Activated naive CD8-positive, alpha-beta T cell treated with anti-CD3 and anti-CD28 coated beads, Interleukin-2, amount 50 U/mL, for 16 hours (primary cell): ENCODE measurements around the gene LSM11.
A peak's percentile ranks its signal among the peaks of the same experiment; 100 is the strongest.
"Not testable (repeated sequence)": the region's sequence is repeated elsewhere in the genome, so short reads cannot be mapped to it uniquely, and the experiment has no call there.

Source experiments
- DNase-seq: peaks from one replicate; pipeline ENCODE4 v3.0.0-alpha.2; 2020; ENCODE audit warnings: low read depth, low spot score

Gene LSM11

DNA sequence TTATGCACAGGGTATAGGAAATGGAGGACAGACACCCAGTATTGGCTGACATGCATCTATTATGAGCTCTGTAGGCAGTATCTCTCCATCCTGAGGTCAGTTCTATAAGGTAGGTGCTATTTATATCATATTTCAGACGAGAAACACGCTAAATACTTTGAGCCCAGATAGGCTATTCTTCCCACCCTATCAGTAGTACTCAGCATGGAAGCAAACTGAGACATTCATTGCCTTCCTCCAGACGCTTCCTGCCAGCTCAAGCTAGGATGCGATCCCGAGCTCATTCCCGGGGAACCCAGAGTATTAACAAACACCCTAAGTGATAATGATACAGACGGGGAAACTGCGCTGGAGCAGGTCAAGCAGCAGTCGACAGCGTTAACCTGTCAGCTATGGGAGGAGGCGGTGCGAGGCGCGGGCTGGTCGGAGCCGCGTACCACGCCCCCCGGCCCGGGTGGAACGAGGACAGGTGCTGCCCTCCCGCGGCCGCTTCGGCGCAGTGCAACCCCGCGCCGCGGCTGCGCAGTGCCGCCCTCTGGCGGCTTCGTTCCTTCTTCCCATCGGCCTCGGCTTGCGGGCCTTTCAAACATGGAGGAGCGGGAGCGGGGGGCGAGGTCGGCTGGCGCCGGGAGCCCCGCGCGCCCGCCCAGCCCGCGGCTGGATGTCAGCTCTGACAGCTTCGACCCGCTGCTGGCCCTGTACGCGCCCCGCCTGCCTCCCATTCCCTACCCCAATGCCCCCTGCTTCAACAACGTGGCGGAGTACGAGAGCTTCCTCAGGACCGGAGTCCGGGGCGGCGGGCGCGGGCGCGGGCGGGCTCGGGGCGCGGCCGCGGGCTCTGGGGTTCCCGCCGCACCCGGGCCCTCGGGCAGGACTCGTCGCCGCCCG, at the start of gene LSM11:
Gene LSM11, plus strand, starts transcription at position 550 of the 888 bp plus-strand sequence. Its CDS starts 39 bp downstream, at position 589.
- peak; percentile 82 for DNase-seq

DNA sequence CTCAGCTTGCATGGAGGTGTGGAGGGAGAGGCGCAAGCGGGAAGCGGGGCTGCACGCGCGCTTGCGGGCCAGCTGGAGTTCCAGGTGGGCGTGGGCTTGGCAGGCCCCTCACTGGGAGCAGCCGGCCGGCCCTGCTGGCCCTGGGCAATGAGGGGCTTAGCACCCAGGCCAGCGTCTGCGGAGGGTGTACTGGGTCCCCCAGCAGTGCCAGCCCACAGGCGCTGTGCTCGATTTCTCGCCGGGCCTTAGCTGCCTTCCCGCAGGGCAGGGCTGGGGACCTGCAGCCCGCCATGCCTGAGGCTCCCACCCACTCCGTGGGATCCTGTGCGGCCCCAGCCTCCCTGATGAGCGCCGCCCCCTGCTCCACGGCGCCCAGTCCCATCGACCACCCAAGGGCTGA, 49.7 kb upstream of the LSM11 start:
- DNase-seq = not testable (repeated sequence)

DNA sequence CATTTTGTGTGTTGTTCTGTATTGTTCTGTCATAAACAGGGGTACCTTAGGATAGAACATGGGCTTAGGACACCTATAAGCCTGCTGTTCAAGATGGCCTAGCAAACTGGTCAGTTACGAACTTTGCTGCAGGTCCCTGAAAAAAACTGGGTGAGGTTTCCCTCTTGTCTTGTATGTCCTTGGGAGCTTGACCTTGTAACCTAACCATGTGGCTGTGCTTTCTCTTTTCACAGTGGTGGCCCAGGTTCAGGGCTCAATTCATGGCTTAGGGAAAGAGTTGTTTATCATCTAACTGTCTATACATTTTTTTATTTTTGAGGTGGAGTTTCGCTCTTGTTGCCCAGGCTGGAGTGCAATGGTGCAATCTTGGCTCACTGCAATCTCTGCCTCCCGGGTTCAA, 47.4 kb upstream of the LSM11 start:
- not testable (repeated sequence) for DNase-seq

DNA sequence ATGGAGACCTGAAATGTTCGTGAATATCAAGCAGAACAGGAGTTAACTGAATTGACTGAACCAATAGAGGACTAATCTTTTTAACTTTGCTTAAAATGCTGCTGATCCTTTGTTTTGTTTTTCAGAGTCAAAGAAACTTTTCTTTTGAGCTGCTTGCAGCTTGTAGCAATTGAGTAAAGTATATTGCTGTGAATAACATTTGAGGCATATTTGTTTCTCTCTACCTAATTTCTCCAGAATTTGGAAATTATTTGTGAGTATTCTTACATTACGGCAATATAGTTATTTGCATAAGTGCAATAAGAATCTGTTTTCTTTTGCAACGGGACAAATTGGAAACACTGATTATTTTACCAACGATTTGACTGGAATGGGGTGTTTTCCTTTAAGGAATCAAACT, 44.8 kb upstream of the LSM11 start:
- not testable (repeated sequence) for DNase-seq

DNA sequence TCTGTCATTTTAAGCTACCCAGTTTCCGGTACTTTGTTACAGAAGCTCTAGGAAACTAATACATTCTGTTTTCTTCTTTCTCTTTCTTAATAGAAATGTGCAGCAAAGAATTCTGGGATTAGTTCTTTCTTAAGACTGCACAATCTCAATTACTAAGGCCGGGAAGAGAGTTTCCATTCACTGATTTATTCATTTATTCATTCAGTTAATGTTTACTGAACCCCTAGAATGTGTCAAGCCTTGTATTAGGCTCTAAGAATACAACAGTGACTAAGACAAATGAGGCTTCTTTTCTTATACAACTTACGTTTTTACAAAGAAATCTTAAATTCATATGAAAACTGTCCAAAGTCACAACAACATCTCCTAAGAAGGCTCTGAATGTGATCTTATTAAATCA, 39.8 kb upstream of the LSM11 start:
- DNase-seq = no peak

DNA sequence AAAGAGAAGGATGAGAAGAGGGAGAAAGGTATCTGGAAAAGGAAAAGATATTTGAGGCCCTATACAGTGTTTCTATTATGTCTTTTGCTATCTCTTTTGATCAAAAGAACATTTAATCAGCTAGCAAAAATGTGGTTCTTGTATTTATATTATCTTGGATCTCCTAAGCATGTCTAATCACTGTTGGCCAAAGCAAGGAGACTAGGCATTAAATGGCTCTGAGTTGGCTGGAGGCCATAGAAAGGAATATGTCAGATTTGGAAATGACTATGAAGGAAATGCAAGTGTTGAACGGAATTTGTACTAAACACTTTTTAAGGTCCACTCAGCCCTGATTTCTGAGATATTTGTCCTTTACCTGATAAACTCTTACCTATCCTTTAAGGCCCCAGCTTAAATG, 34.6 kb upstream of the LSM11 start:
- DNase-seq = no peak

DNA sequence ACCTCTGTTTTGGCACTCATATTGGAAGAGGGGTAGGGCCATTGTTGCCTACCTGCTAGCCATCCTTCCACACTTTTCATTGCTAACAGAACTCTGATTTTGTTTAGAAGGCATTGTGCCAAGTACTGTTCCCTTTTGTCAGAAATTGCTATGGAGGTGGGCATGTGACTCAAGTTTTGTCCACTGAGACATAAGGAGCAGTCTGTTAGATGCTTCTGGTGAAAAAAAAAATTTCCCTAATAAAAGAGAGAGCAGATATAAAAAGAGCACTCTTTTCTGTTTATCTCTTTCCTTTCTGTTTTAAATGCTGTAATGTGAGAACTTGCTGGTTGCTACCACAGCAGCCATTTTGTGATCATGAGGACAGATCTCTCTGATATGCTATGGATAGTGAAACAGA, 34.2 kb upstream of the LSM11 start:
- DNase-seq = no peak

DNA sequence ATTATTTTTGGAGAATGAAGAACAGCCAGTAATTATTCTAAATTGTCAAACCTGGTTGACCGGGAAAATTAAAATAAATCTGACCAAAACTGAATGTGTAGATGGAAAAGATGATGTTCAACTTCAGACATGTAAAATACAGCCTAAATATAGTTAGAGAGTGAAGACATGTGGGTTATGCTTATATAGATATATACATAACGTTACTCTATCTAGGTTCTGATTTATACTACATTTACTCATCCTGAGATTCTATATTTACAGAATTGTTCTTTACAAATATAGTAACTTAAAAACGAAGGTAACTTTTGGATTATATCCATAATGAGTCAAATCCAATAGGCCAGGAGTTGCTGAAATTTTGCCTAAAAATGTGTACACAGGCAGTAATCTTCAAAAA, 33.1 kb upstream of the LSM11 start:
- no peak for DNase-seq

DNA sequence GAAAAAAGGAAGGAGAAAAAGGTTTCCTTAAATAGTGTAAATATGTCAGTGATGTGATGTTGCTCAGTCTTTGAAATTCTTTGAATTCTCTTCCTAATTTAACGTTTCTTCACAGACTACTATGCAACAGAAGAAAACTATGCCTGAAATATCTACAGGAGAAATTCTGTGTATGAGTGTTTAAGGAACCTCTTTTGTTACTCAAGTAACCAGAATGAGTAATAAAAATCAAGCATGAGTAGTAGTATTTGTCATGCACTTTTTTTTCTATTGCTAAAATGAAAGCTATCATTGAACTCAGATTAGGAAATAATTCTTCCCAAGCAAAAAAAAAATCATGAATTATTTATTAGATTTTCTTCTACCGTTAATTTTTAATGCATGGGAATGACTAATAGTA, 32.6 kb upstream of the LSM11 start:
- DNase-seq = no peak

DNA sequence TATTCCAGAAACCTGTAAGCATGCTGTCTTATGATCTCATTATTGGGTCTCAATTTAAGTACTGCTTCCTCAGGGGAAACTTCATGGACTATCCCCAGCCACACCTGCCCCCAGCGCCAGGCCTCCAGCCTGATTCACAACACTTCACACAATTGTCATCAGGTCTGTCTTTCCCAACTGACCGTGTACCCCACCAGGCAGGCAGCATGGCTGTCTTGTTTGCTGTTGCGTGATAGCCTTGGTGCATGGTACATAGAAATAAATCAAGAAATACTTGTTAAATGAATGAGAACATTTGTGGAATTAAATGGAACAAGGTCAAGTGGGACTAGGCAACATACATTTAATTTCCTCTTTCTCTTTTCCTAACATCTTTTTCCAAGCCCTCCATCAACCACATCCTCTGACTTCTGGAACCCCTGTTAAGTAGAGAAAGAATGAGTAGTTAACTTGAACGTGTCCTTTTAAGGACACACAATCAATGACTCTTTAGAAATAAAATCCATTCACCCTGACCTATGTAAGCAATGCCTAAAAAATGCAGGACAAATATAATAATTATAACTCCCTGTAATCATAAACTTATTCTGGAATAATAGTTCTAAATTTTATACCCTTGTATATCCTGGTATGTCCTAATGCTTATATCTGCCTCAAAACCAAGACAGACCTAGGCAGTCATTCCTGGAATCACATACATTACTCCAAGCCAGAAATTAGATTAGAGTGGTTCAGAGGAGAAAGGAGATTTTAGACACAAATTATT, 29.5 kb upstream of the LSM11 start:
- no peak for DNase-seq

DNA sequence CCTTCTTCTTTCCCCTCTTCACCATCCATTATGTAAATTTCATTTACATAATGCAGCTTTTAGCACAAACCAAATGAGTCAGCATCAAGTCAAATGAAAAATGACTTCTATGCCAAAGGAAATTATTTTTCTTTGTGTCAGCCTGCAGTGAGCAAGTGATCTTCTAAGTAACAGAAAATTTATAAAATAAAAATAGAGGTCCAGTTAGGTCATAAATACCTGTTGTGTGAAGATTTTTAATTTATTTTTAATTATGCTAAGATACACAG, 29.0 kb upstream of the LSM11 start:
- no peak for DNase-seq

DNA sequence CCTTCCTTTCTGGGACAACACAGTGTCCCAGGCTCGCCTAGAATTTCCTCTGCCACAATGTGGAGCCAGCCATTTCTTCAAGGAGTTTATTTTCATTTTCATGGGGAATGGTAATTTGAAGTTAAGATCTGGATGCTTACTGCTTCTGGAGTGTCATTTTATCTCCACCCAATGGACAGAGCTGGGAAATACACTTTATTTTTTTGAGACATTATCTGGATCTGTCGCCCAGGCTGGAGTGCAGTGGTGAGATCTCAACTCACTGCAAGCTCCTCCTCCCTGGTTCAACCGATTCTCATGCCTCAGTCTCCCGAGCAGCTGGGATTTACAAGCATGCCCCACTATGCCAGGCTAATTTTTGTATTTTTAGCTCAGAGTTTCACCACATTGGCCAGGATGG, 25.0 kb upstream of the LSM11 start:
- DNase-seq = no peak

DNA sequence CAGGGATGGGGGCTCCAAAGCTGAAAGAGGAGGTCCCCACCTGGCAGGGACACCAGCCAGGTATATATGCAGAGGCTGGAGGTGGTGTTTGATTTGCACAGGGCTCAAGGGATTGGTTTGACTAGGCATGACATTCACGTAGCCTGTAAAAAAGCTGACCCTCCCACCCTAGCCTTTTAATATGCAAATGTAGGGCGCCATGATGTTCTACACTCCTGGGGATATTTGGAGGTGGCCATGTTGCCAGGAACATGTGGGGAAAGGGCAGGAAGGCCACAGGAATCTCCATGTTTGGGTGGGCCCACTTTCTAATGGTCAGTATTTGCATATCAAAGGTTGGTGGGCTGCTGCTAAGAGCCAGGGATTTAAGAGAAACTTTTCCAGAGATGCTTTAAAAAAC, 24.3 kb upstream of the LSM11 start:
- no peak for DNase-seq

DNA sequence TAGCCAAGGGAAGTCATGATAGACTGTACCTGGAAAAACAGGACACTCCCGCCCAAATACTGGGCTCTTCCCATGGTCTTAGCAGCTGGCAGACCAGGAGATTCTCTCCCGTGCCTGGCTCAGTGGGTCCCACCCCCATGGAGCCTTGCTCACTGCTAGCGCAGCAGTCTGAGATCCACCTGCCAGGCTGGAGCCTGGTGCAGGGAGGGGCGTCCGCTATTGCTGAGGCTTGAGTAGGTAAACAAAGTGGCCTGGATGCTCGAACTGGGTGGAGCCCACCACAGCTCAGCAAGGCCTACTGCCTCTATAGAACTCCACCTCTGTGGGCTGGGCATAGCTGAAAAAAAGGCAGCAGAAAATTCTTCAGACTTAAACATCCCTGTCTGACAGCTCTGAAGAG, 22.4 kb upstream of the LSM11 start:
- DNase-seq = no peak

DNA sequence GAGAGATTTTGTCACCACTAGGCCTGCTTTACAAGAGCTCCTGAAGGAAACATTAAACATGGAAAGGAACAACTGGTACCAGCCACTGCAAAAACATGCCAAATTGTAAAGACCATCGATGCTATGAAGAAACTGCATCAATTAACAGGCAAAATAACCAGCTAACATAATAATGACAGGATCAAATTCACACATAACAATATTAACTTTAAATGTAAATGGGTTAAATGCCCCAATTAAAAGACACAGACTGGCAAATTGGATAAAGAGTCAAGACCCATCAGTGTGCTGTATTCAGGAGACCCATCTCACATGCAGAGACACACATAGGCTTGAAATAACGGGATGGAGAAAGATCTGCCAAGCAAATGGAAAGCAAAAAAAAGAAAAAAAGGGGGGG, 20.6 kb upstream of the LSM11 start:
- not testable (repeated sequence) for DNase-seq

DNA sequence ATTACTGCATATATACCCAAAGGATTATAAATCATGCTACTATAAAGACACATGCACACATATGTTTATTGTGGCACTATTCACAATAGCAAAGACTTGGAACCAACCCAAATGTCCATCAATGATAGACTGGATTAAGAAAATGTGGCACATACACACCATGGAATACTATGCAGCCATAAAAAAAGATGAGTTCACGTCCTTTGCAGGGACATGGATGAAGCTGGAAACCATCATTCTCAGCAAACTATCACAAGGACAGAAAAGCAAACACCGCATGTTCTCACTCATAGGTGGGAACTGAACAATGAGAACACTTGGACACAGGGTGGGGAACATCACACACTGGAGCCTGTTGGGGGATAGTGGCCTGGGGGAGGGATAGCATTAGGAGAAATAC, 16.9 kb upstream of the LSM11 start:
- not testable (repeated sequence) for DNase-seq

DNA sequence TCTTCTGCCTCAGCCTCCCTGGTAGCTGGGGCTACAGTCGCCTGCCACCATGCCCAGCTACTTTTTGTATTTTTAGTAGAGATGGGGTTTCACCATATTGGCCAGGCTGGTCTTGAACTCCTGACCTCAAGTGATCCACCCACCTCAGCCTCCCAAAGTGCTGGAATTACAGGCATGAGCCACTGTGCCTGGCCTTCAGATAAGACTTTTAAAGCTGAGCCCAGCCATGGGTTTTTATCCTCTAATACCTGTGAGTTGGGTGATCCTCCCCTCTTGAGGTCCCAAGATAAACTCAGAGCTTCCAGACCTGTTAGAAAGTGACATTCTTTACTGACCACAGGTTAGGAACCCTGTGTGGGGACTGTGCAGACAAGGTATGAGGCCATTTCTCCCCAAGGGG, 15.7 kb upstream of the LSM11 start:
- DNase-seq = not testable (repeated sequence)

DNA sequence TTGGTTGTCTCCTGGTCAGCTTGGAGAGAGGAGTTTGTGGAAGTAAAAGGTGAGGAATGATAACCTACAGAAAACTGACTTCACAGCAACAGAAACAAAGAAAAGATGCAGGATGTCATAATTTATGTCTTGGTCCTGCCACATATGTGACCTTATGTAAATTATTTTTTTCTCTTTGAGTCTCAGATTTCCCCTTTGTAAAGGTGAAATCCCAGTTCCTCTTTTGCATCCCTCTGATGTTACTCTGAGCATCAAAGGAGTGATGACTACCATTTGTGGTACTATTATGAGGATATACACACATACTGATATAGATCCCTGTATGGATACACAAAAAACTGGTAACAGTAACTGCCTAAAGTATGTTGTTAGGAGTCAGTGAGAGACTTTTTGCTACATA, 13.7 kb upstream of the LSM11 start:
- DNase-seq = no peak

DNA sequence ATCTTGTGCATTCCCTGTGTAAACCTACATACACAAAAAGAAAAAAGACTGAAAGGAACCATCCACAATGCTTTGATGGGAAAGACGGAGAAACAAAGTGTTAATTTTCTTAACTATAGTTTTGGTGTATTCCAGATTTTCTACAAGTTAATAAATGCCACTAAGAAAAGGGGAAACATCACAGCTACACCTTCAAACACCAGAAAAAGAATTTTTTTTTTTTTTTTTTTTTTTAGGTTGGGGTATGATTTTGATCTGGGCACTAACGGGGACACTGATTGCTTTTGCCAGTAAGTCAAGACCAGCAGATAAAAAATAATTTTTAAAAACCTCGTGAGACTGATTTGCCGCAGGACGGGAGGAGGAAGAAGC, 12.6 kb upstream of the LSM11 start:
- no peak for DNase-seq

DNA sequence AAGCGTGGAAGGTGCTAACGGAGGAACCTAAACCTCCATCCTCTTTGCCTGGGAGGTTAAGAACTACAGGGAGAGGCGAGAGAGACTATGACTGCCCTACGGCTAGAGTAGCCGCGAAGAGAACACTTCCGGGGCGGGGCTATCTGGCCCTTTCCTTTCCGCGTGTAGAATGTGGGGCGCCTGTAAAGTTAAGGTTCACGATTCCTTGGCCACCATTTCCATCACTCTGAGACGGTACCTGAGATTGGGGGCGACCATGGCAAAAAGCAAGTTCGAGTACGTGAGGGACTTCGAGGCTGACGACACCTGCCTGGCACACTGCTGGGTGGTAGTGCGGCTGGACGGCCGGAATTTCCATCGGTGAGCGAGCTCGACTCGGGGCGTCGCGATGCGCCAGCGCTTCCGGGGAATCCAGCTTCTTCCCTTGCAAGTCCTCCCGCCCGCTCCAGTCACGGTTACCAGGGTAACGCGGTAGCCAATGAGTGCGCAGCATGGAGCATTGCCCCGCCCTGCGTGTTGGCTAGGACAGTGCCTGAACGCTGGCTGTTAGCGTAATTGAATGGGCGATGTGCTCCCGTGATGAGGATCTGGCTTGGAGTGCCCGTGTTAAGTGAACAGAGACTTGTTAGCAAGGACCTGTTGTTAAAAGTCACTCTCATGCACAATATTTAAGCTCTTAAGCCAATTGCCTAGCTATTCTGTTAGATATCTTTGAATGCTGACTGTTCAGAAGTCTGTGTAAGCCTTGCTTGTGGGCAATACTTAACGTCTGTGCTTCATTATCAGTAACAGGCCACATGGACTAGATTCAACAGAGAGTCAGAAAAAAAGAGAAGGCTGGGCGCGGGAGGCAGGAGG, 12.0 kb upstream of the LSM11 start, which contains the start of gene THG1L:
Gene THG1L, plus strand, starts transcription at position 149 of the 858 bp plus-strand sequence. Its CDS starts 21 bp downstream, at position 170.
- peak; percentile 95 for DNase-seq

DNA sequence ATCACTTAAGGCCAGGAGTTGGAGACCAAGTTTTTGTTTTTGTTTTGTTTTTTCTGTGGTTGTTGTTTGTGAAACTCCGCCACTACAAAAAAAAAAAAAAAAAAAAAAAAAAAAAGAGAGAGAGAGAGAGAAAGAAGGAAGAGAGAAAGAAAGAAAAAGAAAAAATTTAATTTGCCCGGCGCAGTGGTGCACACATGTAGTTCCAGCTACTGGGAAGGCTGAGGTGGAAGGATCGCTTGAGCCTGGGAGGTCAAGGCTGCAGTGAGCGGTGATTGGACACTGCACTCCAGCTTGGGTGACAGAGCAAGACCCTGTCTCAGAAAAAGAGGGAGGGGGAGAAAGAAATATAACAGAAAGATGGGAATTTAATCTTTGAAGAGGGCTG, 11.4 kb upstream of the LSM11 start:
- DNase-seq = no peak

DNA sequence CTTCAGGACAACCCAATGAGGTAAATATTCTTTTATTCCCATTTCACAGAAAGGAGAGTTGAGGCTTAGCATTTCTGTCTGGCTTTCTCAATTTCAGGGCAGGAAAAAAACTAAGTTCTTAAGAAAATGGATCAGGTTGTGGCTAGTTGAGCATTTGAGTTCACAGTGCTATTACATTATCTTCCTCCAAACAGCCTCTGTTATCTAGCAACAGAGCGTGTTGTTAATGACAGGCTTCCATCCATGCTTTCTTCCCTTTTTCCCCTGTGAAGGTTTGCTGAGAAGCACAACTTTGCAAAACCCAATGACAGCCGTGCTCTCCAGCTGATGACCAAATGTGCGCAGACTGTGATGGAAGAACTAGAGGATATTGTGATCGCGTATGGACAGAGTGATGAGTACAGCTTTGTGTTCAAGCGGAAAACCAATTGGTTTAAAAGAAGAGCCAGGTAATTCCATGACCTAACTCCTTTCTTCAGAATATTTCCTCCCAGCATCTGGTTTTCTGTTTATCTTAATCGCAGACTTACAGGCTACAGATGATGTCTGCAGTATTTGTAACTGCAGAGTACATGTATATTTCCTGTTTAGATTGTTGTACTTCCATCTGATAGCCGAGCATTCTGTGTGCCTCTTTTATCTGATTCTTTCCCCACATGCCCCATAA, 10.8 kb upstream of the LSM11 start:
- DNase-seq = no peak
